Measurements from ENCODE around the gene IRAK1.

IRAK1 gene

GRCh38 chrX:153963546-153963945 lies 56.2 kb downstream of the IRAK1 start:
- no peak for DNase-seq (ENCODE audit: low read depth)
- no peak overlapping the region for H3K4me3 ChIP-seq (ENCODE audit: low read length)
- TF ChIP-seq, protein P1, sequence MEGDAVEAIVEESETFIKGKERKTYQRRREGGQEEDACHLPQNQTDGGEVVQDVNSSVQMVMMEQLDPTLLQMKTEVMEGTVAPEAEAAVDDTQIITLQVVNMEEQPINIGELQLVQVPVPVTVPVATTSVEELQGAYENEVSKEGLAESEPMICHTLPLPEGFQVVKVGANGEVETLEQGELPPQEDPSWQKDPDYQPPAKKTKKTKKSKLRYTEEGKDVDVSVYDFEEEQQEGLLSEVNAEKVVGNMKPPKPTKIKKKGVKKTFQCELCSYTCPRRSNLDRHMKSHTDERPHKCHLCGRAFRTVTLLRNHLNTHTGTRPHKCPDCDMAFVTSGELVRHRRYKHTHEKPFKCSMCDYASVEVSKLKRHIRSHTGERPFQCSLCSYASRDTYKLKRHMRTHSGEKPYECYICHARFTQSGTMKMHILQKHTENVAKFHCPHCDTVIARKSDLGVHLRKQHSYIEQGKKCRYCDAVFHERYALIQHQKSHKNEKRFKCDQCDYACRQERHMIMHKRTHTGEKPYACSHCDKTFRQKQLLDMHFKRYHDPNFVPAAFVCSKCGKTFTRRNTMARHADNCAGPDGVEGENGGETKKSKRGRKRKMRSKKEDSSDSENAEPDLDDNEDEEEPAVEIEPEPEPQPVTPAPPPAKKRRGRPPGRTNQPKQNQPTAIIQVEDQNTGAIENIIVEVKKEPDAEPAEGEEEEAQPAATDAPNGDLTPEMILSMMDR (IDR thresholded peaks at IDR 0.05; ENCODE audit: insufficient read depth, low read depth, low read length, missing control alignments) = no peak

DNA sequence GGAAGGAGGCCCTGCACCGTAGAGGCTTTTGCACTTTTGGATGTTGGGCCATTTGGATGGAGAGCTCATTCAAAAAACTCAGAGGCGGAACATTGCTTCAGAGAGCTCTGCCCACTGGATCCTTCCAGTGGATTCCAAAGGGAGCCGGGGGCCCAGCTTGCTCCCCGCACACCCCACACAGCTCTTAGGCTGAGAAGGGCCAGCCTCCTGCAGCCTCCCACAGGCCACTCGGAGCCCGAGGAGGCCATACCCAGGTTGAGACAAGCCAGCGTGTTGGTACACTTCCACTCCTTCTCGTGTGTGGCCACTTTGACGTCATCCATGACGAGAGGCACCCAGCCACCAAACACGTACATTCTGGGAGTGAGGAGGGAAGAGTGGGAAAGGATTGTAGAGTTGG lies 58.4 kb downstream of the IRAK1 start:
- no peak for DNase-seq (ENCODE audit: low read depth)
- TF ChIP-seq, protein P1 (IDR thresholded peaks at IDR 0.05; ENCODE audit: insufficient read depth, low read depth, low read length, missing control alignments) = no peak
- H3K4me3 ChIP-seq (ENCODE audit: low read length) = no peak overlapping the region

DNA sequence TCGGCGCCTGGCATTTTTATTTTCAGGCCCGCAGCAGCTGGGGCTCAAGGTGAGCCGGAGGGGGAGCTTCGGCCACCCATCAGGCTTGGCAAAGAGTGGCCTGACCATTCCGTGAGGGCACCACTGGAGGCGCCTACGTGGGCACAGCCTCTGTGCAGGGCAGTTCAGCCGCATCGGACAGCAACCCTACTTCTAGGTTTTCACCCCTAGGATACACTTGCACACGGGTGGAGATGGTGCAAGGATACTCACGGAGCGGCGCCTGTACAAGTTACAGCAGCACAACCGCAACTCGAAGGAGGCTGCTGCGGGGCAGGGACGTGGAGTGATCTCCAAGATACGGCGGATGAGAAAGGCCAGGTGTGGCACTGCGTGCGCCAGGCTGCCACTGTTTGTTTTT lies 58.9 kb downstream of the IRAK1 start:
- no peak for DNase-seq (ENCODE audit: low read depth)
- H3K4me3 ChIP-seq (ENCODE audit: low read length) = no peak overlapping the region
- TF ChIP-seq, protein P1 (IDR thresholded peaks at IDR 0.05; ENCODE audit: insufficient read depth, low read depth, low read length, missing control alignments) = no peak

All from epithelial cell of esophagus (primary cell).